ENCODE results near the gene TBC1D17. TPM values are rescaled to one million over a fixed set of nuclear protein-coding genes. Genes with fewer than 3 reads are reported as not detected.
A peak's percentile ranks its signal among the peaks of the same experiment; 100 is the strongest.

TBC1D17 gene
- total RNA-seq, 1 experiment from 2014 or later: 35.1 TPM

- Histone ChIP-seq H3K4me1 (ENCODE audit: insufficient read depth, low read length, poor library complexity, severe bottlenecking) (peaks cover 32% of the 10 kb centered on the region), H3K27me3 (replicated peaks; ENCODE audit: insufficient read depth, low read depth, low read length, poor library complexity) (no peaks in the 10 kb centered on the region), H3K4me3 (ENCODE audit: low read depth, low read length, poor library complexity, severe bottlenecking) (peak overlapping the region; percentile 52), H3K36me3 (ENCODE audit: insufficient read depth, low read length, poor library complexity, severe bottlenecking) (peaks cover 7% of the 10 kb centered on the region), H3K9me3 (ENCODE audit: low read depth, low read length, poor library complexity, severe bottlenecking) (no peaks in the 10 kb centered on the region), H3K27ac (ENCODE audit: low read depth, low read length, poor library complexity, severe bottlenecking) (peak overlapping the region; percentile 79)
- TF ChIP-seq CTCF (conservative IDR thresholded peaks at IDR 0.05; ENCODE audit: low read depth, low read length): no peak
- no peak for TF ChIP-seq EZH2 (IDR thresholded peaks at IDR 0.05; ENCODE audit: borderline replicate concordance, low read depth, low read length, poor library complexity, severe bottlenecking)
- BruUV-seq (replicated peaks): no TSS peak
- ChIA-PET POLR2A (ENCODE audit: low non-redundant PET) (no interaction called here), CTCF (no interaction called here)
- intact Hi-C loops (cut with micrococcal nuclease; ENCODE audit: unreplicated experiment): loop anchor here (10.0 kb wide), 1 partner anchor 376 kb away; the partner anchor contains the start of gene RPS11
- DNase-seq (ENCODE audit: low spot score): no peak
Observed at GRCh38 chr19:49870309-49870901, 7.1 kb upstream of the TBC1D17 start.

GRCh38 chr19:49871349-49871985 lies 6.0 kb upstream of the TBC1D17 start:
- no peak overlapping the region for H3K27ac ChIP-seq (ENCODE audit: low read depth, low read length, poor library complexity, severe bottlenecking)
- no TSS peak for BruUV-seq (replicated peaks)
- CTCF ChIA-PET: interaction anchor here (0.6 kb wide), 1 partner anchor 13 kb away, joined by 6 read pairs; no protein-coding TSS in a partner anchor

More at GRCh38 chr19:49871349-49871985, 6.0 kb upstream of the TBC1D17 start:
- Histone ChIP-seq H3K27me3 (replicated peaks; ENCODE audit: insufficient read depth, low read depth, low read length, poor library complexity) (no peaks in the 10 kb centered on the region), H3K36me3 (ENCODE audit: insufficient read depth, low read length, poor library complexity, severe bottlenecking) (peaks cover 7% of the 10 kb centered on the region), H3K4me1 (ENCODE audit: insufficient read depth, low read length, poor library complexity, severe bottlenecking) (peaks cover 24% of the 10 kb centered on the region), H3K9me3 (ENCODE audit: low read depth, low read length, poor library complexity, severe bottlenecking) (no peaks in the 10 kb centered on the region), H3K4me3 (ENCODE audit: low read depth, low read length, poor library complexity, severe bottlenecking) (no peak overlapping the region)
- POLR2A ChIA-PET (ENCODE audit: low non-redundant PET): no interaction called here
- no peak for TF ChIP-seq EZH2 (IDR thresholded peaks at IDR 0.05; ENCODE audit: borderline replicate concordance, low read depth, low read length, poor library complexity, severe bottlenecking)
- TF ChIP-seq CTCF (conservative IDR thresholded peaks at IDR 0.05; ENCODE audit: low read depth, low read length): no peak
- intact Hi-C loops (cut with micrococcal nuclease; ENCODE audit: unreplicated experiment): loop anchor here (10.0 kb wide), 1 partner anchor 377 kb away; the partner anchor contains the start of gene RPS11
- DNase-seq (ENCODE audit: low spot score): no peak
